ENCODE results near the gene GPS1.

- TF ChIP-seq CTCF (IDR thresholded peaks at IDR 0.05; ENCODE audit: low read length) (no peak), EZH2 (IDR thresholded peaks at IDR 0.05; ENCODE audit: borderline replicate concordance, low read length) (no peak)
These were observed 33.3 kb upstream of the GPS1 start for GRCh38 chr17:82018152-82018988.
